SK-N-SH (cell line): ENCODE results near the gene DNAH3. TPM values are rescaled to one million over a fixed set of nuclear protein-coding genes. Genes with fewer than 3 reads are reported as not detected.

Experiments used
- CTCF ChIA-PET: fragments of 300-600, 350-600 bp; formaldehyde crosslinking; extraction: SDS; loops from one replicate; lab custom pipeline; 2021; lab: Yijun Ruan, JAX
- POLR2A ChIA-PET: fragments of 350-600 bp; sonication (Branson Sonifier 250); formaldehyde crosslinking; extraction: SDS; loops from one replicate; lab custom pipeline; 2020; ENCODE audit warnings: antibody characterized with exemption, inconsistent platforms; lab: Yijun Ruan, JAX
- DNase-seq: peaks from one replicate; pipeline ENCODE4 v3.0.0; 2012
- H2AFZ ChIP-seq: fragments of 200-600 bp; sonication (generic); 2 replicates; pipeline ENCODE4 v1.8.1; 2016; ENCODE audit warnings: antibody characterized with exemption, mild to moderate bottlenecking, low read depth
- H3F3A ChIP-seq: fragments of 200-600 bp; sonication (generic); replicated peaks from 2 replicates; pipeline ENCODE3; 2016; ENCODE audit warnings: antibody characterized with exemption, mild to moderate bottlenecking; ENCODE audit not compliant: insufficient read depth
- H3K27ac ChIP-seq, 2 experiments: fragments of 200-500 bp in 1 of 2; fragments of 200-600 bp in 1 of 2; sonication (Bioruptor generic) in 1 of 2; sonication (generic), shearing (Covaris generic) in 1 of 2; 2 replicates each; pipeline versions ENCODE4 v1.5.1 to v1.6.1; 2014 to 2016; ENCODE audit warnings: low read depth in 2 of 2, inconsistent platforms in 1 of 2, low read length in 1 of 2, mild to moderate bottlenecking in 1 of 2, mixed read lengths in 1 of 2
- H3K27me3 ChIP-seq: fragments of 200-600 bp; sonication (generic), shearing (Covaris generic); 2 replicates; pipeline ENCODE4 v1.6.1; 2016; ENCODE audit warnings: mixed run types; ENCODE audit not compliant: insufficient read depth
- H3K36me3 ChIP-seq, 2 experiments: fragments of 200-500 bp in 1 of 2; fragments of 200-600 bp in 1 of 2; sonication (Bioruptor generic) in 1 of 2; sonication (generic) in 1 of 2; replicated peaks in 1 of 2; 2 replicates each; pipeline versions ENCODE3 to v1.5.1; 2014 to 2016; ENCODE audit warnings: low read length in 1 of 2, mild to moderate bottlenecking in 1 of 2; ENCODE audit not compliant: insufficient read depth in 2 of 2, control insufficient read depth in 1 of 2
- H3K4me1 ChIP-seq, 2 experiments: fragments of 200-500 bp in 1 of 2; fragments of 200-600 bp in 1 of 2; sonication (Bioruptor generic) in 1 of 2; sonication (generic), shearing (Covaris generic) in 1 of 2; 2 replicates each; pipeline versions ENCODE4 v1.5.1 to v1.6.1; 2014 to 2016; ENCODE audit warnings: low read depth in 1 of 2, low read length in 1 of 2, mixed run types in 1 of 2; ENCODE audit not compliant: insufficient read depth in 2 of 2, control insufficient read depth in 1 of 2
- H3K4me2 ChIP-seq: fragments of 200-600 bp; sonication (generic), shearing (Covaris generic); 2 replicates; pipeline ENCODE4 v1.6.1; 2017; ENCODE audit warnings: mixed run types
- H3K4me3 ChIP-seq, 2 experiments: fragments of 200-500 bp in 1 of 2; fragments of 200-600 bp in 1 of 2; sonication (Bioruptor generic) in 1 of 2; sonication (generic), shearing (Covaris generic) in 1 of 2; 2 replicates each; pipeline versions ENCODE4 v1.5.1 to v1.8.1; 2014 to 2016; ENCODE audit warnings: low read depth in 2 of 2, inconsistent platforms in 1 of 2, low read length in 1 of 2, mild to moderate bottlenecking in 1 of 2, mixed read lengths in 1 of 2, moderate library complexity in 1 of 2
- H3K79me2 ChIP-seq: fragments of 200-600 bp; sonication (generic); 2 replicates; pipeline ENCODE4 v1.8.1; 2017; ENCODE audit warnings: mild to moderate bottlenecking; ENCODE audit not compliant: insufficient read depth
- H3K9ac ChIP-seq: fragments of 200-600 bp; sonication (generic); 2 replicates; pipeline ENCODE4 v1.6.1; 2017; ENCODE audit warnings: mixed run types
- H3K9me2 ChIP-seq: fragments of 200-600 bp; sonication (generic); 2 replicates; pipeline ENCODE4 v1.6.1; 2017; ENCODE audit warnings: mixed run types
- H3K9me3 ChIP-seq: fragments of 200-600 bp; sonication (generic); 2 replicates; pipeline ENCODE4 v1.6.1; 2017; ENCODE audit warnings: mixed run types, mild to moderate bottlenecking, moderate library complexity
- H4K20me1 ChIP-seq: fragments of 200-600 bp; sonication (generic); 2 replicates; pipeline ENCODE4 v1.6.1; 2017; ENCODE audit warnings: mild to moderate bottlenecking, mixed run types; ENCODE audit not compliant: insufficient read depth
- GABPA ChIP-seq: IDR thresholded peaks from 2 replicates; pipeline ENCODE4 v1.4.0; 2012; ENCODE audit warnings: low read depth, mild to moderate bottlenecking
- GATA2 ChIP-seq: sonication (generic); formaldehyde crosslinking; IDR thresholded peaks from 2 replicates; pipeline ENCODE4 v1.5.0; 2020; ENCODE audit warnings: mild to moderate bottlenecking, missing genetic modification reagents
- IRF3 ChIP-seq: fragments of 150-350 bp; IDR thresholded peaks from 2 replicates; pipeline ENCODE4 v1.6.1; 2016; ENCODE audit warnings: mild to moderate bottlenecking, low read depth, low read length
- MAX ChIP-seq: IDR thresholded peaks from 2 replicates; pipeline ENCODE4 v1.4.0; 2012; ENCODE audit warnings: low read depth
- MXI1 ChIP-seq: IDR thresholded peaks from 2 replicates; pipeline ENCODE4 v1.6.1; 2012; ENCODE audit warnings: mild to moderate bottlenecking, low read depth, low read length, improper control_type of control experiment
- NRF1 ChIP-seq: IDR thresholded peaks from 2 replicates; pipeline ENCODE4 v1.6.1; 2012; ENCODE audit warnings: low read depth, mild to moderate bottlenecking, low read length
- RCOR1 ChIP-seq: fragments of 150-350 bp; IDR thresholded peaks from 2 replicates; pipeline ENCODE4 v1.6.1; 2017; ENCODE audit warnings: antibody characterized with exemption, low read length
- REST ChIP-seq: IDR thresholded peaks from 2 replicates; pipeline ENCODE4 v1.6.1; 2012; ENCODE audit warnings: mild to moderate bottlenecking, low read depth, low read length, moderate library complexity
- RXRA ChIP-seq: IDR thresholded peaks from 2 replicates; pipeline ENCODE4 v1.4.0; 2012; ENCODE audit warnings: low read depth, mild to moderate bottlenecking, borderline replicate concordance
- SIN3A ChIP-seq: IDR thresholded peaks from 2 replicates; pipeline ENCODE4 v1.6.1; 2012; ENCODE audit warnings: low read depth, mild to moderate bottlenecking, low read length, moderate library complexity, borderline replicate concordance
- USF2 ChIP-seq: fragments of 150-350 bp; IDR thresholded peaks from 2 replicates; pipeline ENCODE4 v1.6.1; 2017; ENCODE audit warnings: antibody characterized with exemption, low read length, low read depth, borderline replicate concordance
- WGBS: methylation state at CpG from one replicate; pipeline ENCODE4 v1.1.6; 2017; ENCODE audit warnings: low lambda C conversion rate; 5-methylcytosine and 5-hydroxymethylcytosine counted together
- polyA plus RNA-seq, 3 experiments: library from polyadenylated mRNA; depleted of rRNA; stranded (reverse); fragments of >200 nt; gene quantifications; 2 replicates each; pipeline ENCODE4 v1.2.3, GENCODE V29; 2012

DNAH3 gene
- polyA plus RNA-seq, 1 of the 3 experiments (the other 2 are of a cell fraction) = not detected

GRCh38 chr16:20901436-20902112, 249.1 kb downstream of the DNAH3 start:
- 28% methylated on average over 27 of the region's 27 CpGs for WGBS
- ChIA-PET POLR2A (interaction anchor here (0.6 kb wide), 1 partner anchor 1202 kb away, joined by 3 read pairs; no protein-coding TSS in a partner anchor), CTCF (interaction anchor here (1.9 kb wide), 1 partner anchor 183 kb away, joined by 4 read pairs; no protein-coding TSS in a partner anchor)

More at GRCh38 chr16:20901436-20902112, 249.1 kb downstream of the DNAH3 start:
- Histone ChIP-seq H3K4me1 (peaks cover 22 to 33% of the 10 kb centered on the region in 2 experiments), H3K27ac (peak overlapping the region; percentile 93 to 98), H3K9me3 (no peaks in the 10 kb centered on the region), H3K4me3 (peak overlapping the region; percentile 84 to 95), H3K9ac (peak overlapping the region; percentile 96), H3K27me3 (no peaks in the 10 kb centered on the region), H2AFZ (peak overlapping the region; percentile 20; the same call in 1 of the 2 replicates), H3K9me2 (no peaks in the 10 kb centered on the region), H3K79me2 (peaks cover 67% of the 10 kb centered on the region), H3F3A (peaks cover 16% of the 10 kb centered on the region), H3K36me3 (peaks cover 5 to 14% of the 10 kb centered on the region in 2 experiments), H4K20me1 (peaks cover 7% of the 10 kb centered on the region; the same call in 1 of the 2 replicates), H3K4me2 (peak overlapping the region; percentile 89)
- DNase-seq = peak; percentile 66
- TF ChIP-seq MXI1 = peak; percentile 93
- no peak for TF ChIP-seq RCOR1
- no peak for TF ChIP-seq GATA2 (CRISPR knock-in tag)
- TF ChIP-seq GABPA = no peak
- 0 out of 2 replicates have a peak, but pooled peaks have one; percentile 28 for TF ChIP-seq SIN3A
- TF ChIP-seq NRF1 = no peak
- TF ChIP-seq IRF3 = no peak
- TF ChIP-seq USF2 = no peak
- TF ChIP-seq REST = no peak
- TF ChIP-seq RXRA = no peak
- TF ChIP-seq MAX = peak; percentile 87
